GM18511 (cell line): ENCODE measurements around the gene RAPGEF5.

Experiments
- ATAC-seq: cut with Tn5 transposase; IDR thresholded peaks from one replicate; pipeline ENCODE4 v1.9.1; 2021; ENCODE audit warnings: mild to moderate bottlenecking, moderate library complexity; ENCODE audit not compliant: unreplicated experiment

RAPGEF5 gene

GRCh38 chr7:22270371-22270770 is 86.6 kb downstream of the RAPGEF5 start:
- ATAC-seq = no peak

GRCh38 chr7:22269963-22270362 is 87.0 kb downstream of the RAPGEF5 start:
- no peak for ATAC-seq

GRCh38 chr7:22268884-22269421 is 88.0 kb downstream of the RAPGEF5 start:
- no peak for ATAC-seq

- no peak for ATAC-seq
These were observed 88.9 kb downstream of the RAPGEF5 start for GRCh38 chr7:22267930-22268615.

GRCh38 chr7:22262538-22262937 is 94.4 kb downstream of the RAPGEF5 start:
- ATAC-seq = no peak

- ATAC-seq = no peak
These were observed 100.3 kb downstream of the RAPGEF5 start for GRCh38 chr7:22256541-22257096.

GRCh38 chr7:22255834-22256233 is 101.1 kb downstream of the RAPGEF5 start:
- no peak for ATAC-seq

- no peak for ATAC-seq
These were observed 101.6 kb downstream of the RAPGEF5 start for GRCh38 chr7:22255342-22255741.

- no peak for ATAC-seq
These were observed 103.9 kb downstream of the RAPGEF5 start for GRCh38 chr7:22252936-22253536.

GRCh38 chr7:22252016-22252415 is 104.9 kb downstream of the RAPGEF5 start:
- no peak for ATAC-seq

- no peak for ATAC-seq
These were observed 105.7 kb downstream of the RAPGEF5 start for GRCh38 chr7:22251281-22251680.

GRCh38 chr7:22250390-22250789 is 106.6 kb downstream of the RAPGEF5 start:
- no peak for ATAC-seq

- no peak for ATAC-seq
These were observed 108.7 kb downstream of the RAPGEF5 start for GRCh38 chr7:22248111-22248809.

- no peak for ATAC-seq
These were observed 115.1 kb downstream of the RAPGEF5 start for GRCh38 chr7:22241805-22242390.

GRCh38 chr7:22240904-22241571 is 115.9 kb downstream of the RAPGEF5 start:
- no peak for ATAC-seq

- ATAC-seq = no peak
These were observed 118.3 kb downstream of the RAPGEF5 start for GRCh38 chr7:22238354-22239311.

GRCh38 chr7:22235134-22235533 is 121.8 kb downstream of the RAPGEF5 start:
- ATAC-seq = no peak

- no peak for ATAC-seq
These were observed 122.7 kb downstream of the RAPGEF5 start for GRCh38 chr7:22234227-22234626.

GRCh38 chr7:22231806-22232205 is 125.1 kb downstream of the RAPGEF5 start:
- ATAC-seq = no peak
